HepG2 (cell line): ENCODE measurements around the gene ANKRD40CL. TPM values are rescaled to one million over a fixed set of nuclear protein-coding genes. Genes with fewer than 3 reads are reported as not detected.

Experiments used
- ATAC-seq: fragments of 200-7000 bp; cut with Tn5 transposase; 3 replicates; pipeline ENCODE4 v1.9.1; 2020; ENCODE audit warnings: mild to moderate bottlenecking, moderate library complexity
- BruUV-seq: library from RNA; stranded (reverse); fragments of 400-500 nt; replicated peaks from 2 replicates; lab custom pipeline; 2021; lab: Mats Ljungman, UMichigan
- CTCF ChIA-PET: fragments of 300-600 bp; formaldehyde crosslinking; extraction: SDS; loops from one replicate; lab custom pipeline; 2021; ENCODE audit warnings: low total read pairs, inconsistent platforms, low intra/inter-chr PET ratio; lab: Yijun Ruan, JAX
- POLR2A ChIA-PET: fragments of 350-600 bp; sonication (Branson Sonifier 250); formaldehyde crosslinking; loops from one replicate; lab custom pipeline; 2020; ENCODE audit warnings: antibody characterized with exemption, inconsistent platforms; lab: Yijun Ruan, JAX
- DNase-seq: peaks from one replicate; pipeline ENCODE4 v3.0.0-alpha.2; 2015; ENCODE audit warnings: low spot score
- FAIRE-seq: peaks from 3 replicates; lab custom pipeline; 2011; peaks lifted over from hg19 to GRCh38; lab: Jason Lieb, UNC
- H2AFZ ChIP-seq: one replicate; pipeline ENCODE4 v1.6.1; 2011; ENCODE audit warnings: low read length, inconsistent platforms
- H3K27ac ChIP-seq: fragments of 300-600 bp; 3 replicates; pipeline ENCODE4 v1.8.0; 2011; ENCODE audit warnings: mixed run types, mild to moderate bottlenecking, mixed read lengths, low read length, inconsistent platforms; ENCODE audit not compliant: insufficient read depth; ENCODE audit errors: extremely low read length
- H3K27me3 ChIP-seq, 2 experiments: fragments of 200-600 bp in 1 of 2; 2 replicates in 1 of 2; 3 replicates in 1 of 2; pipeline versions ENCODE4 v1.6.0 to v1.8.0; 2011; ENCODE audit warnings: low read length in 2 of 2, mild to moderate bottlenecking in 2 of 2, moderate library complexity in 2 of 2, inconsistent platforms in 1 of 2; ENCODE audit not compliant: insufficient read depth in 2 of 2, control insufficient read depth in 1 of 2
- H3K36me3 ChIP-seq, 2 experiments: fragments of 200-600 bp in 1 of 2; replicated peaks in 1 of 2; 2 replicates in 1 of 2; 3 replicates in 1 of 2; pipeline versions ENCODE4 v1.5.1 to v1.8.0; 2011; ENCODE audit warnings: low read length in 2 of 2, inconsistent platforms in 1 of 2; ENCODE audit not compliant: insufficient read depth in 2 of 2, control insufficient read depth in 1 of 2
- H3K4me1 ChIP-seq: 2 replicates; pipeline ENCODE4 v1.5.1; 2012; ENCODE audit warnings: low read length, inconsistent platforms; ENCODE audit not compliant: insufficient read depth
- H3K4me2 ChIP-seq: 2 replicates; pipeline ENCODE4 v1.6.0; 2011; ENCODE audit warnings: low read depth, low read length, inconsistent platforms
- H3K4me3 ChIP-seq, 3 experiments: fragments of 200-600 bp in 1 of 3; sonication (generic), shearing (Covaris generic) in 1 of 3; replicated peaks in 1 of 3; 2 replicates each; pipeline ENCODE4 v1.5.1; 2011 to 2016; ENCODE audit warnings: low read length in 3 of 3, inconsistent platforms in 2 of 3, low read depth in 2 of 3, mild to moderate bottlenecking in 2 of 3, control low read depth in 1 of 3, mixed read lengths in 1 of 3; ENCODE audit not compliant: insufficient read depth in 1 of 3
- H3K79me2 ChIP-seq: one replicate; pipeline ENCODE4 v1.6.1; 2011; ENCODE audit warnings: low read length, inconsistent platforms; ENCODE audit not compliant: insufficient read depth
- H3K9ac ChIP-seq: 2 replicates; pipeline ENCODE4 v1.6.0; 2011; ENCODE audit warnings: mild to moderate bottlenecking, low read depth, low read length, inconsistent platforms; ENCODE audit not compliant: insufficient read depth
- H3K9me3 ChIP-seq: 2 replicates; pipeline ENCODE4 v1.5.1; 2012; ENCODE audit warnings: mild to moderate bottlenecking, low read length
- H4K20me1 ChIP-seq: 2 replicates; pipeline ENCODE4 v1.6.0; 2011; ENCODE audit warnings: inconsistent platforms, mild to moderate bottlenecking, low read length, moderate library complexity; ENCODE audit not compliant: insufficient read depth
- ZNF629 ChIP-seq: sonication (generic); formaldehyde crosslinking; conservative IDR thresholded peaks from 2 replicates; pipeline ENCODE4 v1.5.0; 2020; ENCODE audit warnings: missing genetic modification reagents
- ZNF674 ChIP-seq: sonication (generic); formaldehyde crosslinking; IDR thresholded peaks from 2 replicates; pipeline ENCODE4 v1.5.0; 2020; ENCODE audit warnings: low read depth, mild to moderate bottlenecking, missing genetic modification reagents
- WGBS: methylation state at CpG from one replicate; pipeline ENCODE4 v1.1.6; 2017; ENCODE audit warnings: low lambda C conversion rate; 5-methylcytosine and 5-hydroxymethylcytosine counted together
- in situ Hi-C: cut with HindIII; loops from 2 replicates; pipeline ENCODE4 v1.10.0; 2017; ENCODE audit warnings: low pct_unique_long_range_greater_than_20kb; ENCODE audit not compliant: extremely low pct_ligation_motif_present
- intact Hi-C: fragments of 100-400 bp; cut with micrococcal nuclease; formaldehyde crosslinking; loops from one replicate; pipeline ENCODE4 v1.10.0; 2022; ENCODE audit not compliant: unreplicated experiment
- polyA plus RNA-seq, 8 experiments: library from polyadenylated mRNA; depleted of rRNA in 3 of 8; stranded (reverse) in 7 of 8; unstranded in 1 of 8; fragments of >200 nt; fragmentation: Illumina TruSeq in 4 of 8; extraction: Trizol in 4 of 8; gene quantifications; 2 replicates each; pipeline versions ENCODE4 v1.2.1 to v1.2.3, GENCODE V29; 2011 to 2016; ENCODE audit warnings: low read depth in 4 of 8, missing spikeins in 1 of 8, mixed read lengths in 1 of 8; ENCODE audit not compliant: insufficient read depth in 1 of 8
- total RNA-seq, 5 experiments: library from RNA; depleted of rRNA; stranded (reverse); fragments of >200 nt; fragmentation: Illumina TruSeq; extraction: Trizol; gene quantifications; 2 replicates each; pipeline ENCODE4 v1.2.3, GENCODE V29; 2016; ENCODE audit warnings: low read depth in 1 of 5
- TF ChIP-seq, protein P1 (sequence below): IDR thresholded peaks from 2 replicates; pipeline ENCODE4 v1.6.1; 2016; ENCODE audit warnings: missing biosample characterization, missing genetic modification reagents, low read depth
- TF ChIP-seq, protein P2 (sequence below): sonication (generic); formaldehyde crosslinking; IDR thresholded peaks from 2 replicates; pipeline ENCODE4 v1.9.0; 2021; ENCODE audit warnings: mild to moderate bottlenecking, missing genetic modification reagents

The ANKRD40CL gene
- total and polyA plus RNA-seq, 2 of the 13 experiments (the other 11 are each of a cell fraction or from before 2014, with no cell fraction given) = 0.03 to 0.11 TPM

DNA sequence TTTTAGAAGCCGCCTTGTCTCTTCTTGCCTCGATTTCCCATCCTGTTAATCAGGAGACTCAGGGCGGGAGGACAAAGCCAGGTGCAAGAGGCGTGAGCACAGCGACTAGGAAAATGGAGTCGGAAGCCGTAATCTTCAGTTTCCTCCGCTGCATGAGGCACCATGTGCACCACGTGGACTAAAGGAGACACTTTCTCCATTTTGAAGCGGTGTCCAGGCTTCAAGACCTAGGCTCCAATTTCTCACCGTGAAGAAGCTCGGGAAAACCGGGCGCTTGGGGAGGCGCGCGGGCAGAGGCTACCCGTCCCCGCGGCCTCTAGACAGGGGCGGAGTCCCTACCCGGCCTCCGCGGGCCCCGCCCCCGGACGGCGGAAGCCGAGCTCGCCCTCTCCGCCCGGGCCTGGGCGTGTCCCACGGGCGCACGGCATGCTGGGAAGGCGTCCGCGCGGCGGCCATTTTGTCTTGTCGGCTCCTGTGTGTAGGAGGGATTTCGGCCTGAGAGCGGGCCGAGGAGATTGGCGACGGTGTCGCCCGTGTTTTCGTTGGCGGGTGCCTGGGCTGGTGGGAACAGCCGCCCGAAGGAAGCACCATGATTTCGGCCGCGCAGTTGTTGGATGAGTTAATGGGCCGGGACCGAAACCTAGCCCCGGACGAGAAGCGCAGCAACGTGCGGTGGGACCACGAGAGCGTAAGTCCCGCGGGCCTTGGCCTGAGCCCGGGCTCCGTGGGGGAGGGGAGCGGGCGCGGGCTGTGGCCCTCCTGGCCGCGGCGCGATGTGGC is 48.0 kb downstream of the ANKRD40CL start, which contains the start of gene LUC7L3 (continued):
- TF ChIP-seq, protein P1, sequence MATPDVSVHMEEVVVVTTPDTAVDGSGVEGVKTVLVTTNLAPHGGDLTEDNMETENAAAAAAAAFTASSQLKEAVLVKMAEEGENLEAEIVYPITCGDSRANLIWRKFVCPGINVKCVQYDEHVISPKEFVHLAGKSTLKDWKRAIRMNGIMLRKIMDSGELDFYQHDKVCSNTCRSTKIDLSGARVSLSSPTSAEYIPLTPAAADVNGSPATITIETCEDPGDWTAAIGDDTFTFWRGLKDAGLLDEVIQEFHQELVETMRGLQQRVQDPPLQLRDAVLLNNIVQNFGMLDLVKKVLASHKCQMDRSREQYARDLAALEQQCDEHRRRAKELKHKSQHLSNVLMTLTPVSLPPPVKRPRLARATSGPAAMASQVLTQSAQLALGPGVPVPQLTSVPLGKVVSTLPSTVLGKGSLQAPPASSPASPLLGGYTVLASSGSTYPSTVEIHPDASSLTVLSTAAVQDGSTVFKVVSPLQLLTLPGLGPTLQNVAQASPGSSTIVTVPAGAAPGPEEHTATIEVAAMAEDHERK (CRISPR knock-in tag) = no peak; the same call in 1 of the 2 replicates

DNA sequence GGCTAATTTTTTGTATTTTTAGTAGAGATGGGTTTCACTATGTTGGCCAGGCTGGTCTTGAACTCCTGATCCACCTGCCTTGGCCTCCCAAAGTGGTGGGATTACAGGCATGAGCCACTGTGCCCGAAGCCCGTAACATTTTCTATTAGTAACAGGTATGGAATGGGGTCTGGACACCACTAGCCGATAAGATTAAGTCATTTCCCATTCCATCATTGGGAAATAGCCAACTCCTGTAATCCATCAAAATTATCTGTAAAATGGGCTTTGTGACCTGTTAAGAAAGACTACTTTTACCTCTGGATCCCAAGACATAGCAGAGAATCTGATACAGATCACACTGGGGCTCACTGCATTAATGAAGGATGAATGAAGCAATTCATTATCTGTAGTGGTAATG is 51.8 kb downstream of the ANKRD40CL start:
- Histone ChIP-seq H2AFZ (peak overlapping the region; percentile 12), H4K20me1 (peaks cover 8% of the 10 kb centered on the region), H3K4me3 (no peak overlapping the region), H3K9ac (0 out of 2 replicates have a peak overlapping the region, but pooled peaks have one; percentile 18), H3K9me3 (no peaks in the 10 kb centered on the region), H3K27ac (no peak overlapping the region), H3K4me2 (peak overlapping the region; percentile 72), H3K79me2 (peaks cover 11% of the 10 kb centered on the region), H3K27me3 (no peaks in the 10 kb centered on the region; a peak in 1 of 5 replicates), H3K36me3 (no peaks in the 10 kb centered on the region), H3K4me1 (peaks cover 35% of the 10 kb centered on the region)
- CTCF ChIA-PET = no interaction called here
- in situ Hi-C loops (no loop called here), intact Hi-C loops (no loop called here)
- WGBS = 81% methylated on average over 3 of the region's 3 CpGs
- TF ChIP-seq ZNF674 (no peak), ZNF629 (CRISPR knock-in tag) (0 out of 2 replicates have a peak, but pooled peaks have one; percentile 21)
- TF ChIP-seq, protein P2, sequence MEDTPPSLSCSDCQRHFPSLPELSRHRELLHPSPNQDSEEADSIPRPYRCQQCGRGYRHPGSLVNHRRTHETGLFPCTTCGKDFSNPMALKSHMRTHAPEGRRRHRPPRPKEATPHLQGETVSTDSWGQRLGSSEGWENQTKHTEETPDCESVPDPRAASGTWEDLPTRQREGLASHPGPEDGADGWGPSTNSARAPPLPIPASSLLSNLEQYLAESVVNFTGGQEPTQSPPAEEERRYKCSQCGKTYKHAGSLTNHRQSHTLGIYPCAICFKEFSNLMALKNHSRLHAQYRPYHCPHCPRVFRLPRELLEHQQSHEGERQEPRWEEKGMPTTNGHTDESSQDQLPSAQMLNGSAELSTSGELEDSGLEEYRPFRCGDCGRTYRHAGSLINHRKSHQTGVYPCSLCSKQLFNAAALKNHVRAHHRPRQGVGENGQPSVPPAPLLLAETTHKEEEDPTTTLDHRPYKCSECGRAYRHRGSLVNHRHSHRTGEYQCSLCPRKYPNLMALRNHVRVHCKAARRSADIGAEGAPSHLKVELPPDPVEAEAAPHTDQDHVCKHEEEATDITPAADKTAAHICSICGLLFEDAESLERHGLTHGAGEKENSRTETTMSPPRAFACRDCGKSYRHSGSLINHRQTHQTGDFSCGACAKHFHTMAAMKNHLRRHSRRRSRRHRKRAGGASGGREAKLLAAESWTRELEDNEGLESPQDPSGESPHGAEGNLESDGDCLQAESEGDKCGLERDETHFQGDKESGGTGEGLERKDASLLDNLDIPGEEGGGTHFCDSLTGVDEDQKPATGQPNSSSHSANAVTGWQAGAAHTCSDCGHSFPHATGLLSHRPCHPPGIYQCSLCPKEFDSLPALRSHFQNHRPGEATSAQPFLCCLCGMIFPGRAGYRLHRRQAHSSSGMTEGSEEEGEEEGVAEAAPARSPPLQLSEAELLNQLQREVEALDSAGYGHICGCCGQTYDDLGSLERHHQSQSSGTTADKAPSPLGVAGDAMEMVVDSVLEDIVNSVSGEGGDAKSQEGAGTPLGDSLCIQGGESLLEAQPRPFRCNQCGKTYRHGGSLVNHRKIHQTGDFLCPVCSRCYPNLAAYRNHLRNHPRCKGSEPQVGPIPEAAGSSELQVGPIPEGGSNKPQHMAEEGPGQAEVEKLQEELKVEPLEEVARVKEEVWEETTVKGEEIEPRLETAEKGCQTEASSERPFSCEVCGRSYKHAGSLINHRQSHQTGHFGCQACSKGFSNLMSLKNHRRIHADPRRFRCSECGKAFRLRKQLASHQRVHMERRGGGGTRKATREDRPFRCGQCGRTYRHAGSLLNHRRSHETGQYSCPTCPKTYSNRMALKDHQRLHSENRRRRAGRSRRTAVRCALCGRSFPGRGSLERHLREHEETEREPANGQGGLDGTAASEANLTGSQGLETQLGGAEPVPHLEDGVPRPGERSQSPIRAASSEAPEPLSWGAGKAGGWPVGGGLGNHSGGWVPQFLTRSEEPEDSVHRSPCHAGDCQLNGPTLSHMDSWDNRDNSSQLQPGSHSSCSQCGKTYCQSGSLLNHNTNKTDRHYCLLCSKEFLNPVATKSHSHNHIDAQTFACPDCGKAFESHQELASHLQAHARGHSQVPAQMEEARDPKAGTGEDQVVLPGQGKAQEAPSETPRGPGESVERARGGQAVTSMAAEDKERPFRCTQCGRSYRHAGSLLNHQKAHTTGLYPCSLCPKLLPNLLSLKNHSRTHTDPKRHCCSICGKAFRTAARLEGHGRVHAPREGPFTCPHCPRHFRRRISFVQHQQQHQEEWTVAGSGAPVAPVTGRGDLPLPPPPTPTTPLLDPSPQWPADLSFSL (CRISPR knock-in tag) = 0 out of 2 replicates have a peak, but pooled peaks have one; percentile 2
- ATAC-seq (no peak), DNase-seq (no peak), FAIRE-seq (no peak)
- POLR2A ChIA-PET = interaction anchor here (1.3 to 4.2 kb wide), 8 partner anchors 7 to 173 kb away, joined by 3 to 54 read pairs (median 5); partner anchors contain the start of gene ANKRD40
- BruUV-seq = no TSS peak
